Muscle of arm (tissue), 12 donors: ENCODE data around the gene PRPSAP2. TPM values are rescaled to one million over a fixed set of nuclear protein-coding genes. Genes with fewer than 3 reads are reported as not detected.

Experiments used
- DNase-seq: peaks from one replicate; pipeline ENCODE4 v3.0.0-alpha.2; 2013
- polyA plus RNA-seq, 12 donors: library from polyadenylated mRNA; unstranded; fragments of 120-200 nt; gene quantifications; one replicate each; pipeline ENCODE4 v1.2.1, GENCODE V29; 2013; ENCODE audit not compliant: insufficient read length in 12 of 12

The PRPSAP2 gene
- polyA plus RNA-seq, 12 donors, result 22.2 to 32.5 (median 24.8) TPM; not detected in 1

DNA sequence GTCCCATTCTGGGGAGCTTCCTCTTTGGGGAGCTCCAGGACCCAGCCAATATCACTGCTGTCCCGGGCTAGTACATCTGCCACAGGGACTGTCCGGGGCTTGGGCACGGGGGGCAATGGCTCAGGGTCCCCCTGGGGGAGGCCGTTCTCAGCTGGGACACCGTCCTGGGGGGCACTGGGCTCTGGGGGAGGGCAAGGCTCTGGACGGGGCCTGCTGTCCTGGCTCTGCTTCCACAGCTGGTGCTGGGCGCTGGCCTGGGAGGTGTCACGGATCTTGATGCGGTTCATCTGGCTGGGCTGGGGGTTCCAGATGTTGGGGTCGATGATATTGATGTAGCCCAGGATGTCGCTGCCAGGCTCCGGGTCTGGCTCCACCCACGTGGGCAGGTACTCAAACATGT lies 120.1 kb downstream of the PRPSAP2 start:
- no peak for DNase-seq

DNA sequence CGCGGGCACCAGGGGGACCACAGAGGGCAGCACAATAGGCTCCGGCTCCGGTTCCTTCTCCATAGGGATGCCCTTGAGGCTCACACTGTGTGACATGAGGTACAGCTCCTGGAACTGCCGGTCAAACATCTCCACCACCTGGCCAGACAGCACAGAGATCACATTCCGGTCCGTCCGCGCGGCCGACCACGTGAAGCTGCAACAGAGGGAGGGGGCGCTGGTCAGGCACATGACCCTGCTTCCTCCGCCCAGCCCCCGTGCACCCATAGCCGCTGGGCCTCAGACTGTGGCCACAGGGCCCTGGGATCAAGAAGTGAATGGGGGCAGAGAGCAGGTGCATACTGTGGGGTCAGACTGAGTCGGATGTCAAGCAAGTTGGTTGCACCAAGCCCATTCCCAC lies 120.7 kb downstream of the PRPSAP2 start:
- DNase-seq, result no peak

Other genes starting within 250 kb of the PRPSAP2 start
- gene TBC1D28, start 213.7 kb upstream of the PRPSAP2 start, polyA plus RNA-seq, result under 1 TPM in 1 of 12 donors, not detected in 11; 0.11 TPM
- gene FOXO3B, start 175.8 kb upstream of the PRPSAP2 start, polyA plus RNA-seq, result 1 to 10 TPM in 10 of 12 donors, not detected in 2; 1.8 to 5.3 (median 2.9) TPM
- under 1 TPM in 10 of 12 donors, not detected in 2; 0.09 to 0.44 (median 0.24) TPM for gene FBXW10, start 114.1 kb upstream of the PRPSAP2 start, polyA plus RNA-seq
- gene TVP23B, start 76.9 kb upstream of the PRPSAP2 start, polyA plus RNA-seq, result 10 to 100 TPM in 11 of 12 donors, not detected in 1; 20.0 to 39.6 (median 28.3) TPM
- gene SLC5A10, start 94.0 kb downstream of the PRPSAP2 start, polyA plus RNA-seq, result under 1 TPM in 7 of 12 donors, not detected in 5; 0.05 to 0.29 (median 0.12) TPM
- 1 to 10 TPM in 3 of 12 donors, under 1 TPM in 8, not detected in 1; 0.11 to 4.8 (median 0.24) TPM for gene FAM83G, start 146.6 kb downstream of the PRPSAP2 start, polyA plus RNA-seq
- 1 to 10 TPM in 10 of 12 donors, not detected in 2; 2.1 to 5.0 (median 2.4) TPM for gene GRAP, start 188.8 kb downstream of the PRPSAP2 start, polyA plus RNA-seq